GM12892 (cell line): Measurements from ENCODE around the gene WDFY4.

Experiments used
- POLR2A ChIP-seq: IDR thresholded peaks from 2 replicates; pipeline ENCODE4 v1.6.1; 2011; ENCODE audit warnings: low read depth, low read length, control low read depth
- POLR2AphosphoS5 ChIP-seq: IDR thresholded peaks from 2 replicates; pipeline ENCODE4 v1.6.1; 2011; ENCODE audit warnings: low read depth, low read length, control low read depth

- TF ChIP-seq POLR2A (no peak), POLR2AphosphoS5 (no peak)
Measured at GRCh38 chr10:48965460-48965859, 280.8 kb downstream of the WDFY4 start.
